ENCODE measurements around the gene ZGLP1. TPM values are rescaled to one million over a fixed set of nuclear protein-coding genes. Genes with fewer than 3 reads are reported as not detected.

The ZGLP1 gene
- total RNA-seq, 2 donors from 2014 or later: 5.0 to 12.3 TPM

DNA sequence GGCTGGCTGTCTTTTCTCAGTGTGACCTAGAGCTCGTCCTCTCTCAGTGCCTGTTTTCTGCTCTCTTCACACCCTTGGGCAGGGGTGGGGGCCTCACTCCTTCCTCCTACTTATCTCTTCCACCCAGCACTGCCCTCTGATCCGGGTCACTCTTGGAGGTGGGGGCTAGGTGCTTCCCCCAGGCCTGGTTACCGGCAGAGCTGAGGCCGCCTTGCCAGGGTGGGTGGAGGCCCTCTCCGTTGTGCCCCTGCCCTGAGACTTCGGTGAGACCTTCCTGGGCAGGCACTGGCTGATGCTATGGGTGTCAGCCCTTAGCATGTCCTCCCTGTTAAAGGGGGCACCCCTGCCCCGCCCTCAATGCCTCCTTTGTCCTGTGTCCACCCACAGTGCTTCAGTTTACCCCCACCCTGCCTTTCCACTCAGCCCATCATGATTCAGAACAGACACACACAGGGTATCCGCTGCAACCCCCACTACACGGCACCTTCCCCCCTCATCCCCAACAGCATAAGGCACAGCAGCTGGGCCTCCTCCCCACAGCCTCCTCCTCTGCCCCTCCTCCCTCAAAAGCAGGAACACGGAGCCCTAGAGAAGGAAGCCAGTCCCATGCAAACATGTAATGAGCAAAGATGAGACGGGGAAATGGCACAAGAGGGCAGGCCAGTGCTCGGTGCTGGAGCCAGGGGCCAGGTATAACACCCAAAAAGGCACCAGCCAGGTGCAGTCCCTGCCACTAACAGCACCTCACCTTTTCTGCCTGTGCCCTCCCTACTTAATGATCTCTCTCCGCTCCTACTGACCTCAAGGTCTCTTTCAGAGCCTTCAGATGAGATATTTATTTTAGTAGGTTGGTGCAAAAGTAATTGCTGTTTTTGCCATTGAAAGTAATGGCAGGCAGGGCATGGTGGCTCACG is 9.8 kb downstream of the ZGLP1 start:
- no peaks in the 10 kb centered on the region for H3K36me3 ChIP-seq
- no peaks in the 10 kb centered on the region for H3K9me3 ChIP-seq
- H3K4me1 ChIP-seq (replicated peaks): peaks cover 3% of the 10 kb centered on the region
- H3K27me3 ChIP-seq (replicated peaks; ENCODE audit: insufficient read depth): peaks cover 11% of the 10 kb centered on the region
- no peak for DNase-seq (ENCODE audit: low spot score)
- H3K27ac ChIP-seq: no peak overlapping the region
- TF ChIP-seq POLR2AphosphoS5 (IDR thresholded peaks at IDR 0.05) (no peak), CTCF (IDR thresholded peaks at IDR 0.05) (no peak), POLR2A (IDR thresholded peaks at IDR 0.05) (no peak)
- intact Hi-C loops (cut with DNase I): no loop called here
- WGBS: 52% methylated on average over 14 of the region's 14 CpGs
- H3K4me3 ChIP-seq: no peak overlapping the region

DNA sequence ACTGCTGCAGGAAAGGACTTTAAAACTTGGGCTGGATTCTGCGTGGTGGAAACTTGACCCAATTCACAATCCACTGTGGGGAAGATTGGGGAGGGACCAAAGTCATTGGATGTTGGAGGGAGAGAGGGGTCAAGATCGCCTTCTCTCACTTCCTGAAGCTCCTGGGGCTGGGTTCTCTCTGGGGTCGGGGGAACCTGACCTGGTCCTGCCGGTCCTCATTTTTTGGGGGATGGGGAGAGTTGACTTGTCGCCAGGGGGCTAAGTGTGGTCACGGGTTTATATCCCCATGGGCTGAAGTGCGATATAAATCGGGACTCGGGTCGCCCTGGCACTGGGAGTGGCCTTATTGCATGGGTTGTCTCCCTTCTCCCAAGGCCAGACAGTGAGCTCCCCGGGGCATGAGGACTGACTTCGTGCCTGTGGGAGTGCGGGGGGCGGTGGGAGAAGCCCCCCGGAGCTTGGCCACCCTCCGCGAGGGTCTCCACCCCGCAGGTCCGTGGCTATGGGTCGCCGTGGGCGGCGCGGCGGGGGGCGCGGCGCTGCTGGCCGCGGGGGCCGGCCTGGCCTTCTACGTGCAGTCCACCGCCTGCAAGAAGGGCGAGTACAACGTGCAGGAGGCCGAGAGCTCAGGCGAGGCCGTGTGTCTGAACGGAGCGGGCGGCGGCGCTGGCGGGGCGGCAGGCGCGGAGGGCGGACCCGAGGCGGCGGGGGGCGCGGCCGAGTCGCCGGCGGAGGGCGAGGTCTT is 13.6 kb downstream of the ZGLP1 start:
- no peak for DNase-seq (ENCODE audit: low spot score)
- intact Hi-C loops (cut with DNase I): no loop called here
- H3K27me3 ChIP-seq (replicated peaks; ENCODE audit: insufficient read depth): peaks cover 40% of the 10 kb centered on the region
- no peak overlapping the region for H3K27ac ChIP-seq
- peak overlapping the region in 1 of 2 donors; percentile 1 for H3K4me3 ChIP-seq
- TF ChIP-seq CTCF (IDR thresholded peaks at IDR 0.05) (no peak), POLR2AphosphoS5 (IDR thresholded peaks at IDR 0.05) (no peak), POLR2A (IDR thresholded peaks at IDR 0.05) (no peak)
- peaks cover 3% of the 10 kb centered on the region for H3K4me1 ChIP-seq (replicated peaks)
- no peaks in the 10 kb centered on the region for H3K9me3 ChIP-seq
- WGBS: 5% methylated on average over 34 of the region's 58 CpGs
- no peaks in the 10 kb centered on the region for H3K36me3 ChIP-seq

DNA sequence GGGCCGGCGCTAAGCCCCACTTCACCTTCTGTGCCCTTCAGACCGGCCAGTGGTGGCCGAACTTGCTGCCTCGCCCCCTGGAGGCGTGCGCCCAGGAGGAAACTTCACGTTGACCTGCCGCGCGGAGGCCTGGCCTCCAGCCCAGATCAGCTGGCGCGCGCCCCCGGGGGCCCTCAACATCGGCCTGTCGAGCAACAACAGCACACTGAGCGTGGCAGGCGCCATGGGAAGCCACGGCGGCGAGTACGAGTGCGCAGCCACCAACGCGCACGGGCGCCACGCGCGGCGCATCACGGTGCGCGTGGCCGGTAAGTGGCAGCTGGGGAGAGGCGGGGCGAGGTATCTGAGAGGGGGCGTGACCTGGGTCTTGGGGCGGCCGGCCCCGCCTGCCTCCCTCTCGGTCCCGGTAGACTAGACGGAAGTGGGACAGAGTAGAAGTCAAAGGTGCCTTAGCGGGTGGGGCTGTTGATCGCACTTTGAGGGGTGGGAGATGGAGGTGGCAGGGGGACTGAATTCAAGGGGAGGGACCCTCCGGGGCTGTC is 14.2 kb downstream of the ZGLP1 start:
- peaks cover 46% of the 10 kb centered on the region for H3K27me3 ChIP-seq (replicated peaks; ENCODE audit: insufficient read depth)
- no peak for DNase-seq (ENCODE audit: low spot score)
- peaks cover 3% of the 10 kb centered on the region for H3K4me1 ChIP-seq (replicated peaks)
- 6% methylated on average over 44 of the region's 48 CpGs for WGBS
- no peaks in the 10 kb centered on the region for H3K36me3 ChIP-seq
- no peaks in the 10 kb centered on the region for H3K9me3 ChIP-seq
- H3K4me3 ChIP-seq: peak overlapping the region in 1 of 2 donors; percentile 1
- no peak for TF ChIP-seq CTCF (IDR thresholded peaks at IDR 0.05)
- TF ChIP-seq POLR2AphosphoS5 (IDR thresholded peaks at IDR 0.05): no peak
- no peak for TF ChIP-seq POLR2A (IDR thresholded peaks at IDR 0.05)
- intact Hi-C loops (cut with DNase I): no loop called here
- H3K27ac ChIP-seq: no peak overlapping the region

DNA sequence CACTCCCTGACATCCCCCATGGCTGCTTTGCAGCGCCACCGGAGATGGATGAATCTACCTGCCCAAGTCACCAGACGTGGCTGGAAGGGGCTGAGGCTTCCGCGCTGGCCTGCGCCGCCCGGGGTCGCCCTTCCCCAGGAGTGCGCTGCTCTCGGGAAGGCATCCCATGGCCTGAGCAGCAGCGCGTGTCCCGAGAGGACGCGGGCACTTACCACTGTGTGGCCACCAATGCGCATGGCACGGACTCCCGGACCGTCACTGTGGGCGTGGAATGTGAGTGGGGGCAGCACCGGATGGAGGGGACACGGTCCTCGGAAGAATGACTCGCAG is 15.3 kb downstream of the ZGLP1 start:
- WGBS: 14% methylated on average over 17 of the region's 25 CpGs
- peaks cover 51% of the 10 kb centered on the region for H3K27me3 ChIP-seq (replicated peaks; ENCODE audit: insufficient read depth)
- H3K4me1 ChIP-seq (replicated peaks): peaks cover 5% of the 10 kb centered on the region
- DNase-seq (ENCODE audit: low spot score): no peak
- no peaks in the 10 kb centered on the region for H3K9me3 ChIP-seq
- intact Hi-C loops (cut with DNase I): no loop called here
- no peak for TF ChIP-seq POLR2A (IDR thresholded peaks at IDR 0.05)
- no peak for TF ChIP-seq POLR2AphosphoS5 (IDR thresholded peaks at IDR 0.05)
- TF ChIP-seq CTCF (IDR thresholded peaks at IDR 0.05): no peak
- H3K27ac ChIP-seq: no peak overlapping the region
- no peaks in the 10 kb centered on the region for H3K36me3 ChIP-seq
- no peak overlapping the region for H3K4me3 ChIP-seq
